MG63 (cell line): ENCODE results near the gene CUX1. TPM values are rescaled to one million over a fixed set of nuclear protein-coding genes. Genes with fewer than 3 reads are reported as not detected.

Source experiments
- DNase-seq: peaks from one replicate; pipeline ENCODE4 v3.0.0-alpha.2; 2020
- H3K27me3 ChIP-seq: fragments of 250-450 bp; sonication (Bioruptor Pico); 2 replicates; pipeline ENCODE4 v1.5.1; 2020; ENCODE audit warnings: mild to moderate bottlenecking, moderate library complexity
- H3K36me3 ChIP-seq: fragments of 250-450 bp; sonication (Bioruptor Pico); 2 replicates; pipeline ENCODE4 v1.5.1; 2020; ENCODE audit warnings: mild to moderate bottlenecking, moderate library complexity
- H3K4me3 ChIP-seq: fragments of 250-450 bp; sonication (Bioruptor Pico); 2 replicates; pipeline ENCODE4 v1.5.1; 2020; ENCODE audit warnings: mild to moderate bottlenecking, moderate library complexity
- H3K9me3 ChIP-seq: fragments of 250-450 bp; sonication (Bioruptor Pico); 2 replicates; pipeline ENCODE4 v1.5.1; 2020; ENCODE audit warnings: mild to moderate bottlenecking, moderate library complexity
- total RNA-seq: library from RNA; depleted of rRNA; stranded (reverse); fragments of >200 nt; shearing (Covaris generic); gene quantifications from 2 replicates; pipeline ENCODE4 v1.2.3, GENCODE V29; 2014; ENCODE audit warnings: low replicate concordance

The CUX1 gene
- total RNA-seq, 1 experiment from 2014 or later: 7.1 TPM

DNA sequence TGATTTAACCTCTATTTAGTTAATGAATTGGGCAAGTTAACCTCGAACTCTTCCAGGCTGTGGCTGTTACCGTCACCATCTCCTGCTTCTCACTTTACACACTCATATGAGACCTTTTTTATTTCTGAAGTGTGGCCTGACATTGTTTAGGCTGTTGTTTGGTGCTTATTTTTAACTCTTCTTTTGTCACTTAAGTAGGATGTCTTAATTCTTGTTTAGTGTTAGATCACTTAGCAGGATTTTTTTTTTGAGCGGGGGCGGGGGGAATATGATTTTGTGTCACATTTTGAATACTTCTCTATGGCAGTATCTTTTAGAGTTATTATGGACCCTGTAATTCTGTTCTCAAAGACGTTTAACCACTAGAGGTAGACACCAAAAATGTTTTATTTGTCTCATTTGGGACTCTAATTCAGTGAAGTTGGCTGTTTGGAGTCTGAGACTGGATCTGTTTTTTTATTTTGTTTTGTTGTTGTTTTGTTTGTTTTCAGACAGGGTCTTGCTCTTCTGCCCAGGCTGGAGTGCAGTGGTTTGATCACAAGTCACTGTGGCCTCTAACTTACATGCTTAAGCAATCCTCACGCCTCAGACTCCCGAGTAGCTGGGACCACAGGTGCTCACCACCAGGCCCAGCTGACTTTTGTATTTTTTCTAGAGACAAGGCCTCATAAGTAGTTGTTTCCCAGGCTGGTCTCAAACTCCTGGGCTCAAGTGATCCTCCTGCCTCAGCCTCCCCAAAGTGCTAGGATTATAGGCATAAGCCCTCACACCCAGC lies 73.5 kb downstream of the CUX1 start:
- no peaks in the 10 kb centered on the region for H3K9me3 ChIP-seq
- no peak for DNase-seq
- H3K36me3 ChIP-seq: no peaks in the 10 kb centered on the region
- no peak overlapping the region for H3K4me3 ChIP-seq
- no peaks in the 10 kb centered on the region for H3K27me3 ChIP-seq

DNA sequence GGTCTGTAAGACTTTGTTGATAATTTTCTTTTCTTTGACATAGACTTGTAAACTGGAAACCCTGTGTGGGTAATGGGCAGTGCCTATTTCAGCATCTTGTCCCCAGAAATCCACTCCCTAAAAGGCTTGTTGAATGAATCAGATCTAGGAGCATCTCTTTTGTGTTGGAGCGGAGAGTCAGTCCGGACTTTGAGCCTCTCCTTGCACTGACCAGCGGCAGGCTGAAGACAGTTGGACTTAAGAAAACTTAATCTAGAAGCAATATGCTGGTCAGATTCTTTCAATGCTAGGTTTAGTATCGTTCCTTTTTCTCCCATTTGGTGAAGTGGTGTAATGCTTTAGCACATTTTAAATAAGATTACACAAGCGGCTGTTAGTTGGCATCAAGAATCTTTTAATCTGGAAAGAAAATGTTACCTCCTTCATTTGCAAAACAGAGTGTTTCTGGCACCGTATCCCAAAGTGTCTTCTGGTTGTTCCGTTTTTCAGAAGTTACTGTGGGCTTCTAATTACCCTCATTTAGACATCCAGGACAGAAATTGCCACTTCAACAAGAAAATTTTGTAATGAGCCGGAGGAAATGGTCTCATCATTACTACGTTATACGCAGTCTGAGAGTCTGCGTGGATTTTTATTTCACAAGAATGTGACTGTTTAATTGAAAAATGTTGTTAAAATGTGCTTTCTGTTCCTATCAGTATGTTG lies 74.7 kb downstream of the CUX1 start:
- no peak for DNase-seq
- H3K9me3 ChIP-seq: no peaks in the 10 kb centered on the region
- H3K4me3 ChIP-seq: no peak overlapping the region
- no peaks in the 10 kb centered on the region for H3K27me3 ChIP-seq
- no peaks in the 10 kb centered on the region for H3K36me3 ChIP-seq

DNA sequence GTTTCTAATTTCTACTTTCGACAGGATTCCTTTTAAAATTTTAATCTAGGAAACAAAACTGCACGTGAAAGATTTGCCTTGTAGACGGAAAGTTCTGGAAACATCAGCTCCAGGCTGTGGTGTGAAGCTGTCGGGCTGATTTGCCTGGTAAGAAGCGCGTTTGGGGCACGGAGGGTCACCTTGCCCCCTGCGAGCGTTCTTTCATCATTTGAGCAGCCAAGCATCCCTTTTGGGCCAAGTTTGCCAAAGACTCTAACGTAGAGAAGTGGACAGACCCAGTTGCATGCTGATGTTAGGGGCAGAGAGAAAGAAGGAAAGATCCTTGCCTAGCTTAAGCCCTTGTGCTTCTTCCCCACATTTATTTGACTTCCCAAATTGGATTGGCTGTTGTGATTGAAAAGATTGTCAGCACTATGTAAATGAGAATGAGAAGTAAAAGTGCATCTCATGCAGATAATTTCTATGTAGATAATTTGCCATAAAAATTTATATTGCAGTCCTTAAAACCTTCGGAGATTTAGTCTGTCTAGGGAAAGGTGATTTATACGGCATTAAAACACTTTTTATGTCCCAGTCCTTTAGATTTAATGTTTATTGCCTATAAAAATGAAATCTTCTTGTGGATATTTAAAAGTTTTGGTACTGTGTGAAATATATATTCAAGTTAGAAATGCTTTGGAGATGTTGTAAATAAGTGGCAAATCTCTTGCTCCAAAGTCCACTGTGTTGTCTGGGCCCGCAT lies 76.1 kb downstream of the CUX1 start:
- no peak for DNase-seq

DNA sequence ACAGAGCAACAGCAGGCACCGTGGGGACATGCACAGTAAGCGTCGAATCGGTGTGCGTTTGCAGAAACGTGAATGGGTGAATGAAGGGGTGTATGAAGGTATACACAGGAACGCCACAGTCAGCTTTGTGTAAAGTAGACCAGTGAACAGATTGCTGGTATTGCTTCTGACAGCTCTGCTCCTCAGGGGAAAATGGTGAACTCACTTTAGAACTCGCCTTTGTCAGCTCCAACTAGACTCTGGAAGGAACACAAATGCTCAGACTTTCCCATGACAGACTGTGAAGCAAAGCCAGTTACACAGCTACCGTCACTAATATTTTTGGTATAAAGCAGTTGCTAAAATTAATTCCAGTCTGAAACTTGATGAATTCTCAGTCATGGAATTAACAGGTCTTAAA lies 78.9 kb downstream of the CUX1 start:
- DNase-seq: no peak
- Histone ChIP-seq H3K4me3 (no peak overlapping the region), H3K36me3 (no peaks in the 10 kb centered on the region), H3K9me3 (no peaks in the 10 kb centered on the region), H3K27me3 (no peaks in the 10 kb centered on the region)

More for the DNA sequence above, 76.1 kb downstream of the CUX1 start:
- H3K36me3 ChIP-seq: no peaks in the 10 kb centered on the region
- H3K9me3 ChIP-seq: no peaks in the 10 kb centered on the region
- no peaks in the 10 kb centered on the region for H3K27me3 ChIP-seq
- H3K4me3 ChIP-seq: no peak overlapping the region

DNA sequence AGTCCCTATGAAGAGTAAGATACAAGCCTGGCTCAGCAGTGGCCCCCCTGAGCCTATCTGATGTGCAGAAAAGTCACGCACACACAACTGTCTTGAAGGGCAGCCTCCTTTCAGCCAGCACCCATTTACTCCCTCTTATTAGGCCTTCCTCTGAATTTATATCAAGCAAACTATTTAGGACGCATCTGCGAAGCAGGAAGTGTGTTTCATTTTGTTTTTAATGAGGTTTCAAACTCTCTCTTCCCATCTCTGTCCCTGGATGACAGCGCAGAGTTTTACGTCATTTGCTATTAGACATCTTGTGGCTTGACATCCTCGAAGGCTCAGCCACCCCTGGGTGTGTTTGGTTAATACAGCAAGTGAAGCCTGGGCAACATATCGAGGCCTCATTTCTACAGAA lies 79.5 kb downstream of the CUX1 start:
- DNase-seq: no peak
- Histone ChIP-seq H3K9me3 (no peaks in the 10 kb centered on the region), H3K27me3 (no peaks in the 10 kb centered on the region), H3K36me3 (no peaks in the 10 kb centered on the region), H3K4me3 (no peak overlapping the region)

DNA sequence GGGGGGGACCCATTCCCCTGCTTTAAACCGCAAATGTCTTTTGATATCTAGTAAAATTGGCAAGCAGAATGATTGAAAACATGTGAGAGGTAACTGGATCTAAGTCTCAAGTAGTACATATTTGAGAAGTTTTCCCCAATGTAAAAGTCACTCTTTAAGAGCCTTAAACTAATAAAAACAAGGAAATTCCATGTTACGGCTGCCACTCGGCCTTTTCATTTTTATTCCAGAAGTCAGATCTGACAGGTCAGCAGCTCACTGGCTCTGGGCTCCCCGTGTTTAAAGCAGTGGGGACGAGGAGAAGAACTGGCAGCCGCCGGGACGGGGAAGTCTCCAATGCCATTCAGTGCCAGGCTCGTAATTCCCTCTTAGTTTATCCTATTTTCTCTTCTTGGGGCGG lies 80.7 kb downstream of the CUX1 start:
- no peak overlapping the region for H3K4me3 ChIP-seq
- DNase-seq: no peak
- no peaks in the 10 kb centered on the region for H3K9me3 ChIP-seq
- no peaks in the 10 kb centered on the region for H3K36me3 ChIP-seq
- no peaks in the 10 kb centered on the region for H3K27me3 ChIP-seq

DNA sequence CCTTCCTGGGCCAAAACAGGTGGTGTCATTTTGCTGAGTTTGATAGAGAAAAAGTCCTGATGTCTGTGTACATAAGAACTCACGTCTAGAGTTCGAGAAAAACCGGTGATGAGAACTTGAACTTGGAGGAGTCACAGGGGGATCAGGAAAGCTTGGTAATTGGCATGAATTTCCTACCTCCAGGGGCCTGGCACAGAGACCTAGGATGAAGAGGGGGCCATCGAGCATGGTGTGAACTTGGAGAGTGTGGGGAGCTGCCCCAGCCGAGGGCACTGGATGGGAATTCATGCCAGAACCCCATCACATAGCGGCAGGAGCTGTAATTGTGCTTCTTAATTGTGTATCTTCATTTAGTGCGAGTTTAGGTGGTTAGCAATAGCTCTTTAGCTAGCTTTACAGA lies 82.2 kb downstream of the CUX1 start:
- no peak for DNase-seq
- no peaks in the 10 kb centered on the region for H3K9me3 ChIP-seq
- H3K27me3 ChIP-seq: no peaks in the 10 kb centered on the region
- H3K4me3 ChIP-seq: peak overlapping the region; percentile 41
- no peaks in the 10 kb centered on the region for H3K36me3 ChIP-seq

DNA sequence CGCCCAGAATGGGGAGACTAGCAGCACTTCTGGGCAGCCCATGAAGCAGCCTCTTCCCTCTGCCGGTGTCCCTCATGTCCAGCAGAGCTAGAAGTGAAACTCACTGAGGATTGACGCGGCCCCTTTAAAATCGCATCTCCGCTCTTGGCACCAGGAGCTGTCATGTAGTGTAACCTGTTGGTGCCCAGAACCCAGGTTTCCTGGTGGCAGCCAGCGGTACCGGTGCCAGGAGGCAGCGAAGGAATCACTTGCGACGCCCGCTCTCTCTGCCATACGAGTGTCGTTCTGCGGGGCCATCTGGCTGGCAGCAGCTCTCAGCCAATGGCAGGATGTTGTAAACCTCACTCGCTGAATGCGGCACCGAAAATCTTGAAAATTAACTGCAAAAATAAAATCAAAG lies 82.7 kb downstream of the CUX1 start:
- no peaks in the 10 kb centered on the region for H3K27me3 ChIP-seq
- peak overlapping the region; percentile 41 for H3K4me3 ChIP-seq
- no peaks in the 10 kb centered on the region for H3K36me3 ChIP-seq
- peak; percentile 9 for DNase-seq
- no peaks in the 10 kb centered on the region for H3K9me3 ChIP-seq

DNA sequence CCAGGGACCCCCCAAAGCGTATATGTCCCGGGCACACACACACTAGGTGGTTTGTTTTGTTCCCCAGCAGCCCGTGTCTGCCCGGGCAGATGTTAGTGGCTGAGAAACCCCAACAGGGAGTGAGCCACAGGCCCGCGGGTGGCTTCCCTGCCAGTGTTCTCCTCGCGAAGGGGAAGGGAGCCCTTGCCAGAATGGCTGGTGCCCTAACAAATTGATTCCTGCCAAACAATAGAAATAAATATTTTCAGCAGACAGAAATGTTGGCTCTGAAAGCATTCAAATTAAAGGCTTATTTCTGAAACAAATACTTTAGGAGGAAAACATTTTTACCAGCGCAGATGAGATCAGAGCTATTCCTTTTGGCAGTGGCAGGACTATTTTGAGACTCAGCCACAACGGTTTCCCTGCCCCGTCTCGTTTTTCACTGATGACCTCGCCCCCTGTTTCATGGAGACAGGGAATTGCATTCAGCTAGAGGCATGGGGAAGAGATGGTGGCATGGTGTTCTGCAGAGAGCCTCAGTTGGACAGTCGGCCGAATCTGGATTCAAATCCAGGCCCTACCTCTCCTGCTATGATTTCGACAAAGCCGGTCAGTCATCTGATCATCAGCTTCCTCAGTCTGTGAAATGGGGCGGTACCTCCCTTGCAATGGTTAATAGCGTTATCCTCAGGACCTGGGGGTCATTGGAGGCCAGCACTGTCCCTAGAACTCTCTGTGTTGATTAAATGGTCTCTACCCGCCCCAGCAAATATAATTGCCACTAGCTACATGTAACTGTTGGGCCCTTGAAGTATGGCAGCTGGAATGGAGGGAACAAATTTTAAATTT lies 84.5 kb downstream of the CUX1 start:
- DNase-seq: peak; percentile 74
- Histone ChIP-seq H3K9me3 (no peaks in the 10 kb centered on the region), H3K4me3 (no peak overlapping the region), H3K27me3 (no peaks in the 10 kb centered on the region), H3K36me3 (no peaks in the 10 kb centered on the region)

DNA sequence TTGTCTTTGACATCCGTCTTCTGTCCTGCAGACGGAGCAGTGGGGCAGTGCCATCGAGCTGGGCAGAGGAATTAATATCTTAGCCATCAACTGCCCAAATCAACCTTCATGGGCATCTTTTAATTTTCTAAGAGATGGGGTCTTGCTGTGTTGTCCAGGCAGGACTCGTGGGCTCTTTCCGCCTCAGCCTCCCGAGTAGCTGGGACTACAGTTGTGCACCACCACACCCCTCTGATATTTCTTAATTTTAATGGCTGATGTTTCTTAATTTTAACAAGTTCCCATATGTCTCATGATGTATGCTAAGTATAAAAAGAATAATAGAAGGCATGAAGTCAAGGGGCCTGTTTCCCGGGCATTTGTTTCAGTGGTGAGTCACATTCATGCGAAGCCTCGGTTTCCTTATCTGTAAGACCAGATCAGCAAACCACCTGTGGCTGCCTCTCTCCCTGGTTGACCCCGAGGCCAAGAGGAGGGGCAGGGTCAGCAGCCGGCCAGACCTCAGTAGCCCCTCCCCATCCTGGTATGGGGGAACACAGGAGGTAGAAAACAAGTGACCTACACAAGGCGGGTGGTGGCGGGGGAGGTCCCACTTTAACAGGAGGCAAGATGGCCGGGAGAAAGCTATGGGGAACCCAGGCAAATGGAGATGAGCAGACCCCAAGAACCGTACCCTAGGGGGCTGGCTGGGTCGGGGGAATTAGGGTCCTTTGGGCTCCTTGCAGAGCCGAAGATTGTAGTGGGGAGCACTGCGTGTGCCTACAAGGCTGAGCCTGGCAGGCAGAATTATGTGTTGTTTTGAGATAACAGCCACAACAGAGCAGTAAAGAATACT lies 85.5 kb downstream of the CUX1 start:
- H3K27me3 ChIP-seq: no peaks in the 10 kb centered on the region
- H3K4me3 ChIP-seq: no peak overlapping the region
- no peaks in the 10 kb centered on the region for H3K9me3 ChIP-seq
- H3K36me3 ChIP-seq: no peaks in the 10 kb centered on the region
- DNase-seq: no peak

DNA sequence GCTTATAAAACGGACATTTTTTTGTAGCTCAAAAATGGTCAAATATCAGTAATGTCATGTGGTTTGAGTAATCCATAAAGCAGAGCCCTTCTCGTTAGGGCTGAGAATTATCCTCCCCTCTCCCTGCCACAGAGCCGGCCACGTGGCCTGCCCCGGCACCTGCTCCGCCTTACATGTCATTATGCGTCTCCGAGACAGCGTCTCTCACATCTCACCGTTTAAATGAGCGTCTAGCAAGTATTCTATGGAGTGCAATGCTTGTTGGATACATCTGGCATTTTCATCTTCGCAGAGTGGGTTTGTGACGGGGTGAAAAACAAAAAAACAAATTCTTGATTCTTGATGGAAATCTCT lies 86.1 kb downstream of the CUX1 start:
- Histone ChIP-seq H3K4me3 (no peak overlapping the region), H3K36me3 (no peaks in the 10 kb centered on the region), H3K27me3 (no peaks in the 10 kb centered on the region), H3K9me3 (no peaks in the 10 kb centered on the region)
- no peak for DNase-seq

DNA sequence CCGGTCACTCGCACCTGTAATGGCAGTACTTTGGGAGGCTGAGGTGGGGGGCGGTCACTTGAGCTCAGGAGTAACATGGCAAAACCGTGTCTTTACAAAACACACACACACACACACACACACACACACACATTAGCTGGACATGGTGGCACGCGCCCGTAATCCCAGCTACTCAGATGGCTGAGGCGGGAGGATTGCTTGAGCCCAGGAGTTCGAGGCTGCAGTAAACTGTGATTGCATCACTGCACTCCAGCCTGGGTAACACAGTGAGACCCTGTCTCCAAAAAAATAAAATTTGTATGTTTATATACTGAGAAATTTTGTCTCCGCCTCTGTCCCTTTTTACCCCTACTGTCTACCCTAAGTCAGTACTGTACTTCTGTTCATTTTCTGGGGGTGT lies 86.6 kb downstream of the CUX1 start:
- Histone ChIP-seq H3K4me3 (no peak overlapping the region), H3K36me3 (no peaks in the 10 kb centered on the region), H3K27me3 (no peaks in the 10 kb centered on the region), H3K9me3 (no peaks in the 10 kb centered on the region)
- no peak for DNase-seq

DNA sequence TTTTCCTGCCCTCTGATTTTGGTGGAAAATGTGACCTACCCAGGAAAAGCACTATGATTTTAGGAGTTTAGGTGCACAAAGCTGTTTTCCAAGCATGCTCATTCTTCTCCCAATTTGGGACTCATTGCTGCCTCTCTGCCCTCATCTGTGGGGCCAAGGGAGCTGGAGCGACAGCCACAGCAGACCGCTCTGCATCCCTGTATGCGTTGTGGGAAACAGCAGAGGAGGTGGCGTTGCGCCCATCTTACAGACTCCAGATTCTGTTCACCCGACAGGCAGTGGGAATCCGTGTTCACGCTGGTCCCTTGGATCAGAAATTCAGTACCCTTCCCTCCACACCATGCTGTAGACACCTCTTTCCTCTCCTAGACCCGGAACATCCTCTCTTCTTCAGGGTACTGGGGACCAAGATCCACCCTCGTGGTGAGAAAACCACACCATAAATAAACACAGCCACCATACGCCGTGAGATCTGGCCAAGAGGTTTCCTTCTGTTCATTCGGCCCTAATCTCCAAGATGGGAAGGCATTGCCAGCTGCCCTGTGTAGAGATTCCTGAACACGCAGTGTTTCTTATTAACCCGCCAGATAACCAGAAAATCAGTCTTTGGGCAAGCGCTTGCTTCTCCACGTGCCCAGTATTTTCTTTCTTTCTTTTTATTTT lies 87.9 kb downstream of the CUX1 start:
- no peak for DNase-seq
- H3K36me3 ChIP-seq: no peaks in the 10 kb centered on the region
- H3K9me3 ChIP-seq: no peaks in the 10 kb centered on the region
- H3K27me3 ChIP-seq: no peaks in the 10 kb centered on the region
- H3K4me3 ChIP-seq: no peak overlapping the region

DNA sequence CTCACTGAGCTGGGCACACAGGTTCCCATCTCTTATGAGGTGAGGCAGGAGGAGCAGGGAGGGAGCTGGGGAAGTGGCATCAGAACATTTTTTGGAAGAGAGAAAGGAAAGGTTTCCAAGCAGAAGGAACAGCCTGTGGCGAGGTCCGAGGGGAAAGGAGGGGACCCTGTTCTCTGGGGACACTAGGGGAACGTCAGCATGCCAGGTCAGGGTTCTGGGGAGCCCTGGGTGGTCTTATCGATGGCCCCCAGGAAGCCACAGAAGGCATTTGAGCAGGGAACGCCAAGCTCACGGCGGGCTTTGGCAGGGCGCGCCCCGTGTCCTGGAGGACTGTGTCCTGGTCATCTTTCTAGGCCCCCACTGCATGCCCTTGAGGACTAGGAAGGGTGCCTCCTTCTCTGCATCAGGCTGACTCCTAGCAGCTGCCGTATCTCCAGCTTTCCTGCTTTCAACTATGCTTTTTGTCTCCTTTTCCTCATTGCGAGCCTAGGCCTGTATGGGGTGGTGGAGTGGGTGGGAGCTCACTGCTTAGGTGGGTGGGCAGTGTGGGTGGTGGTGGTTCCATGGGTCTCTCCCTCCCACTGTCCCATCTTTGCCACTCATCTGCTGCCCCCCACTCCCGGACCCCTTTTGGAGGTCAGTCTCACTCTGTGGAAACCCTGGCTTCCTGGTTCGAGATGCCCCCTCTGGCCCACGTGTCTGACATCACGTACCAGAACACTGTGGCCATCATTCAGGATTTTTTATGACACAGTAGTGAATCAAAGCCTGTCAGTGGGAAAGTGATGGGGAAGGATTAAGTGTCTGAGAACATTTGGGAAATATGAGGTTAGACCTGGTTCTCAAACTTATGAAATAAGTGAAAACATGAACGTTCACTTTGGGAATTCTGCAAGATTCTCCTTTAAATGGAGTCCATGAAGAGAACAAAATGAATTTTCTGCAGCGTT lies 89.1 kb downstream of the CUX1 start:
- no peak for DNase-seq
- no peaks in the 10 kb centered on the region for H3K36me3 ChIP-seq

More for the DNA sequence above, 89.1 kb downstream of the CUX1 start:
- Histone ChIP-seq H3K4me3 (no peak overlapping the region), H3K27me3 (no peaks in the 10 kb centered on the region), H3K9me3 (no peaks in the 10 kb centered on the region)
